ENCODE measurements around the gene TNFAIP2. TPM values are rescaled to one million over a fixed set of nuclear protein-coding genes. Genes with fewer than 3 reads are reported as not detected.

The TNFAIP2 gene
- total and polyA plus RNA-seq, 12 donors: 5.2 to 615 (median 115) TPM

GRCh38 chr14:103160321-103161053, 37.2 kb downstream of the TNFAIP2 start:
- 84 to 94% (median 87%) methylated on average over 8 to 13 of the region's 13 CpGs for WGBS, 4 donors
- Histone ChIP-seq H3K4me1 (replicated peaks in 1 of 2) (peaks cover 0 to 6% of the 10 kb centered on the region in 2 donors), H3K9me3 (replicated peaks in 1 of 3) (no peaks in the 10 kb centered on the region), H3K27me3 (no peaks in the 10 kb centered on the region), H3K36me3 (replicated peaks in 1 of 2) (no peaks in the 10 kb centered on the region), H3K27ac (no peak overlapping the region), H3K4me3 (no peak overlapping the region)
- DNase-seq: no peak
- intact Hi-C loops (cut with DNase I): no loop called here
- TF ChIP-seq POLR2A (IDR thresholded peaks at IDR 0.05) (no peak), CTCF (IDR thresholded peaks at IDR 0.05) (no peak)

GRCh38 chr14:103161054-103161397, 37.8 kb downstream of the TNFAIP2 start:
- Histone ChIP-seq H3K9me3 (replicated peaks in 1 of 3) (no peaks in the 10 kb centered on the region), H3K4me1 (replicated peaks in 1 of 2) (peaks cover 0 to under 1% of the 10 kb centered on the region in 2 donors), H3K36me3 (replicated peaks in 1 of 2) (no peaks in the 10 kb centered on the region), H3K4me3 (no peak overlapping the region), H3K27ac (no peak overlapping the region), H3K27me3 (no peaks in the 10 kb centered on the region)
- 26 to 52% (median 48%) methylated on average over 4 of the region's 4 CpGs for WGBS, 4 donors
- TF ChIP-seq POLR2A (IDR thresholded peaks at IDR 0.05) (no peak), CTCF (IDR thresholded peaks at IDR 0.05) (no peak)
- DNase-seq: peak in 5 of 7 donors; percentile 37 to 83 (median 70)
- intact Hi-C loops (cut with DNase I): no loop called here

- DNase-seq: no peak
- intact Hi-C loops (cut with DNase I): no loop called here
- no peak overlapping the region for H3K27ac ChIP-seq
- H3K4me1 ChIP-seq (replicated peaks in 1 of 2): no peaks in the 10 kb centered on the region
- no peaks in the 10 kb centered on the region for H3K36me3 ChIP-seq (replicated peaks in 1 of 2)
- TF ChIP-seq CTCF (IDR thresholded peaks at IDR 0.05): no peak
- no peak for TF ChIP-seq POLR2A (IDR thresholded peaks at IDR 0.05)
- WGBS, 4 donors: 81 to 90% (median 85%) methylated on average over 5 of the region's 5 CpGs
- no peaks in the 10 kb centered on the region for H3K9me3 ChIP-seq (replicated peaks in 1 of 3)
- H3K4me3 ChIP-seq: no peak overlapping the region
- no peaks in the 10 kb centered on the region for H3K27me3 ChIP-seq
These were observed 39.9 kb downstream of the TNFAIP2 start for GRCh38 chr14:103163199-103163598.

GRCh38 chr14:103164006-103164405, 40.7 kb downstream of the TNFAIP2 start:
- Histone ChIP-seq H3K27me3 (no peaks in the 10 kb centered on the region), H3K4me3 (no peak overlapping the region), H3K36me3 (replicated peaks in 1 of 2) (no peaks in the 10 kb centered on the region), H3K9me3 (replicated peaks in 1 of 3) (no peaks in the 10 kb centered on the region), H3K4me1 (replicated peaks in 1 of 2) (no peaks in the 10 kb centered on the region), H3K27ac (no peak overlapping the region)
- no peak for DNase-seq
- TF ChIP-seq CTCF (IDR thresholded peaks at IDR 0.05): no peak
- no peak for TF ChIP-seq POLR2A (IDR thresholded peaks at IDR 0.05)
- intact Hi-C loops (cut with DNase I): no loop called here
- WGBS, 4 donors: 63 to 94% (median 73%) methylated on average over 2 to 10 of the region's 10 CpGs
